ENCODE data around the gene TMEM14A.

The TMEM14A gene

DNA sequence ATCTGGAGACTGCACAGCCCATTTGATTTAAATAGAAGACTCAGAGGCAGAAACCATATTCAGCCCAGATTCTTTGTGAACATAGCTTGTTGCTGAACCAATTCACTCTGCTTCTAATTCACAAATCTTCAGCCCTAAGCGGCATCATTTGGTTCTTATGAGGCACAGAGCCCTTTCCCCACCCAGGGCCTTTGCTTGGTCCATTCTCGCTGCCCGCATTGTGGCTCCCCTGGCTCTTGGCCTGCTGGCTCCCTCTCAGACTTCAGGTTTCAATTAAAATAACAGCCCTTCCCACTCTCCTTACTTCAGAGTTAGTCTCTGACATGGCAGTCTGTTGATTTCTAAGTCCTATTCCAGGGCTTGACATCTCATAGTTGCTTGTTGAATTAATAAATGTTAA, 9.4 kb upstream of the TMEM14A start:
- DNase-seq: no peak

DNA sequence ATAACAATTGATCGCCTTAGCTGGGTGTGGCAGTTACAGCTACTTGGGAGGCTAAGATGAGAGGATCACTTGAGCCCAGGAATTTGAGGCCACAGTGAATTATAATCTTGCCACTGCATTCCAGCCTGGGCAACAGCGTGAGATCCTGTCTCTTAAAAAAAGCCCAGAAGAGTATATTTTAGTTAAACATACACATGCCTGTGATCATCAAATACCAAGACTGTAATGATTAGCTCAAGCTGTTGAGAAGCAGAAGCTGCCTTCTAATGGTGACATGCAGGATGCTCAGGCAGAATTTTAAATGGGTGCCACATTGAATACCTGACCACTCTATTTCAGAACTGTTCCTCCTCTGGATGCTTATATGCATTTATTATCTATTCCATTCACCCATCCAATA, 8.9 kb upstream of the TMEM14A start:
- DNase-seq: no peak

DNA sequence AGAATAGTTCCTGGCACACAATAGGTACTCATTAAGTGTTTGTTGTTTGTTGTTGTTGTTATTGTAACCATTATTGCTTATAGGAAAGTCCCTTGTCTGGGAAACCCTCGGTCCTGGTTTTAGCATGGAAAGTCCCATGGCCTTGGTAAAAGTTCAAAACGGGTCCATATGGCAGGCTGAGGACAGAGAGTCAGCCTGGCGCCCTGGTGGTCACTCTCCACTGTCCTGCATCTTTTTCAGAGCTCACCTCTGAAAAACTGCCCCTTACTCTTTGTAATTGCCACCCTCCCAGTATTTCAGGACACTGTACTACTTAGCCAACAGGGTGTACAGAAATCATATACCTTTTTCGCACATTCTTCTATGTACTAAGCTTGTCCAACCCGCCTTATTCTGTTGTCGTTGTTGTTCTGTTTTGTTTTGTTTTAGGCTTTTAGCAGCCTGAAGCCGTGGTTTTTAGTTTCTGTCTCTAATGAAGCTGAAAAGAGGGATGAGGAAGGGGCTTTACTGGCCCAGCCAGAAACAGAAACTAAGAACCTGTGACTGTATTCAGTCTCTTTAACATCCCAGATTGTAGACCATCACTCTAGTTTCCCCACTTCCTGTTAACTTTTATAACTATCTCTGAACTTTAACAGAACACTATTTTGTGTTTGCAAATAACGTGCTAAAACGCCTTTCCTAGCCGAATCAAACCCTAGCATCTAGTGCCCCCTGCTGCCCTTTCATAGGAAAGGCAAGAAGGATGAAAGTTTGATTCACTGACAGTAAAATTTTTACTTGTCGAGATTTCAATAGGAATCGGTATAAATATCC, 7.6 kb upstream of the TMEM14A start:
- DNase-seq: peak; percentile 76 to 81 (median 77)

DNA sequence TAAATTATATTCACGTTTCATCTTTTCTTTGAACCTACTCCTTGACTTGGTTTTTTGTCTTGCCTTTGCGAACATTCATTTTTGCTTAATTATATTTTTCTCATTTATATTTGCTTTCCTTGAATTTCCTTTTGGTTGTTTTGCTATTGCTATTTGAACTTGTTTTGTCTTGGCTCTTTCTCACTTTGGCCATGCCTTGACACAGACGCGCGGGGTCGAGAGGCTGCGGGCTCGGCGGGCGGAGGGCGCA, 7.1 kb upstream of the TMEM14A start:
- DNase-seq: no peak

DNA sequence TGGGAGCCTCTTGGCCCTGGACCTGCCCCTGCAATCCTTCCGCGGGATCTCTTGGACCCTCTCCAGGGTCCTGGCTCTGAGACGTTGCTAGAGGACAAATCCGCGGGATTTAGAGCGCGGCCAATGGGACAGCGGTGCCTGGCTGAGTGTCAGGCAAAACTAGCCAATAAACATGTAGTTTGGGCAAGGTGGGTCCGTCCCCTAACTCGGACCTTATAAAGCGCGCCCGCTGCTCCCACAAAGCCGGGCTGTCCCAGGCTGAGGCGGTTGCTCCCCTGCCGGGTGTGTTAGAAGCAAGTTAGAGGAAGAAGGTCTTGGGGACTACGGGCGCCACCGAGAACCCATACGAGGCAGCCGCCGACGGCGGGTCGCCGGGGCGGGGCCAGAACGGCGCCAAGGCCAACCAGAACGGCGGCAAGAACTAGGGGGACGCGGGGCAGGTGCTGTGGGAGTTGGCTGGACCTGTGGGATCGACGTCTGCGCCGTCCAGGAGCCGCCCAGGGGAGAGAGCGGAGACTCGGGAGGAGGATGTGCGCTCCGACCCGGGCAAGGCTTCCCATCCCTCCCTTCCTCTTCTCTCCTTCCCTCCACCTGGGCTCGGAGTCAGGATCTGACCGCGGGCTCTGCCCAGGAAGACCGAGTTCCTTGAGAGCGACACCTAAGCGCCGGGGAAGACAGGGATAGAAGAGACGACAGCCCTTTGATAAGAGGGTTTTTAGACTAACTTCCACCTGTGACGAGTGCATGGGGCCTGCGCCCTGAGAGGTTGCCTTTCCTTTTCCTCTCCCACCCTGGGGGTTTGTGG, 6.5 kb upstream of the TMEM14A start:
- peak; percentile 91 to 94 (median 94) for DNase-seq

DNA sequence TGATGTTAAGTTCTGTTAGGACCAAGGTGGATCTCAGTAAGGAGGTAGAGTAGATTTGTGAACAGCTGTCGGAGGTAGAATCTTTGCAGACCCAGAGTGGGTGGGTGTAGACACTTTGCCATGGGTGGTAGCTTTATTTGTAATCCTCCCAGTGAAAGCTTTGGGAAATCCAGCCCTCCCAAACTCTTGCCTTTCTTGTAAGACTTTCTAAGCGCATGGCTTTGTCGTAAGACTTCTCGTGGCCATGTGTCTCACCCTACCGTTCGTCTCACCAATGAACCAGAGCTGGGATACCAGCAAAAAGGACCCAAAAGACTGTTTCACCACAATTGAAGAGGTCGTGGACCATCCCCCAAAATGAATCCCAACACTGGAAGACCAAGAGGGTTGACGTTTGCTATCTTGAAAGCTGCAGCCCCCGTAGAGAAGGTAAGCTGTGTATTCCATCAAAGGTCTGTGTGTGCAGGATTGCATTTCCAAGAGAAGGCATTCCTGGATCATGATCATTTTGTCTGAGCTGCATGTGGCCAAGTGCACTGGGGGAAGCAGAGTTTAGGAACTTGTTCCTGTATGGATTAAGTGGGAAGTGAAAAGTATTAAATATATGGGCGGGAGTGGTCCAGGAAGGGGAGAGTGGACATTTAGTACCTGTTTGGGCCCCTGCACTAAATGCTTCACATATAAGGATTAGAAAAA, 5.8 kb upstream of the TMEM14A start:
- no peak for DNase-seq

DNA sequence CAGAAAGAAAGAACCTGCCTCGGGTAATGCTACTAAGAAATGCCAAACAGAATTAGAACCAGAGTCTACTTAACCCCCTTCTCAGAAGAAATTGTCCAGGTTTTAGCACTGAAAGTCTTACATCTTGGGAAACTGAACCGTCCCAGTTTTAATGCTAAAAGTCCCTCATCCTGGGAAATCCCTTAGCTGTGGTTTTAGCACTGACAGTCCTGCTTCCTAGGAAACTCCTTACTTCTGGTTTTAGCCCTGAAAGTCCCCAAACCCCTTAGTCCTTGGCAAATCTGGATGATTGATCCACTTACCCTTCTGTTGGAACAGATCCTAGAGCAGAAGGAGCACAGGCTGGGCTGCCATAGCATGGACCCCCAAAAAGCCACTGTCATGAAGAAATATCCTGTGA, 4.8 kb upstream of the TMEM14A start:
- DNase-seq: no peak

DNA sequence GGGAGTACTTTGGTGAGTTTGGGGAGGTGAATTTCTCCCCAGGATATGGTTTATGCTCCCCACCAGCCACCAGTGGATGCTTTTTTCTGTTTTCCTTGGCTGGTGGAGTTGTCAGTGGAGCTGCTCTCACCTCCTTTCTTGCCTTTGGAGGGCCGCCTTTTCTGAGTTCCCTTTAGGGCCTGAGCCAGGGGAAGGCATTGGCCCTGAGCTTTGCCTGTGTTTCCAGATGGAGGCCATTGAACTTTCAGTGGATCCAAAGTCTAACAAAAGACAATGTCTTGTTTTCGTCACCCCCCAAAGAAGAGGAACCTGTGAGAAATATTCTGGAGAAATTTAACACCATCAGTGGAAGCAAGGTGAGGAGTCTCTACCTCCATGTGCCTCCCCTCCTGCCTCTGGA, 4.4 kb upstream of the TMEM14A start:
- DNase-seq: no peak

DNA sequence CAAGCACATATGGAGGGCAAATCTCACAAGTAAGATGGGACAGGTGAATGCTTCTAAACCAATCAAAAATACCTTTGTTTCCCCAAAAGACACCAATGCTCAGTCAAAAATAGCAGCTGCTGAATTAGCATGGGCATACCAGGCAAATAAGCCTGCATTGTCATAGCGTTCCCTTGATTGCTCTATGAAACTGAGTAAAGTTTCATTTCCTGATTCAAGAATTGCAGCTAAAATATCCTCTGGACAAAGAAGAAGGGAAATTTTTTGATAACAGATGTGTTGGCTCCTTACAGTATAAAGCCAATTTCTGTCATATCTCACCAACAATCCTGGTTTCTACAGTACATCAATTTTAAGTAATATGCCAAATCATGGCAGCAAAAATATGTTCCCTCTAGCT, 3.3 kb upstream of the TMEM14A start:
- peak in 2 of 4 experiments; percentile 36 to 52 for DNase-seq

DNA sequence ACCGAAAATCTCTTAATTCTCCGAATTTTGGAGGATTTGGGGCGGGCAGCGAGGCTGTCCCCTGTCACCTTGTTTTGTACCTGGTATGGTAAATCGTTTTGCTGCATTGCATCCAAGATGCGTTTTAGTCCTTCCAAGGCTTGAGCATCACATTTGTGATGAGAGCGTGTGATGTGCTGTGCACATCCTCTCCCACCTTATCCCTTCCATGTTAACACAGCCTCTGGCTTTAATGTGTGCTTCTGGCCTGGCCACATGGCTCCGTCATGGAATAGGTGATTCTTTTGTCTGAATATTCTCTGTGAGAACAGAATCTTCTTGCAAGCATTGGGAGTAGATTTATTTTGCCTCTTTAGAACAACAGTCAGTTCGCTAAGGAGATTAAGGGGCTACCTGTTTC, 763 bp downstream of the TMEM14A start:
- DNase-seq: no peak

DNA sequence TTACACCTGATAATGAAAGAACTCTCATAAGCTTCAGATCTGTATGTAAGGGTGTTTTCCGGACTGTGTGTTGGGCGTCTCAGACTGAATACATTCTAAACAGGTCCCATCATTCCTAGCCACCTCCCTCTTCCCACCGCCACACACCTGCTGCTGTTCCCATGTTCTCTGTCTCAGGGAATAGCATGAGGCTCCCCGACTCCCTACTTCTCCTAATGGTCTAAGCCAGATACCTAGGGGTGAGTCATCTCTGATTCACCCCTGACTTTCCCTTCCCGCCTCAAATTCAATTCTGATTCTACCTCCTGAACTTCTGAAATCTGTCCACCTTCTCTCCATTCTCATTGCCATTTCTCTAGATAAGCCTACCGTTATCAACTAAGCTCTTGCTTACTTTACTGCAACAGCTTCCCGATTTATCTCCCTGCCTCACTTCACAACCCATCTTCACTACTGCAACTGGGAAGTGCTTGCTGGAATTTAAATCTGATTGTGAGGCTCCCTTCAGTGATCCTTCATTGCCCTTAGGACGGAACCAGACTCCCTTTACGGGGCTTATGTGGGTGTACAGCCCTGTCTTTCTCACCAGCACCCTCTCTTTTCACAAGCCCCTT, 1.6 kb downstream of the TMEM14A start:
- no peak for DNase-seq

DNA sequence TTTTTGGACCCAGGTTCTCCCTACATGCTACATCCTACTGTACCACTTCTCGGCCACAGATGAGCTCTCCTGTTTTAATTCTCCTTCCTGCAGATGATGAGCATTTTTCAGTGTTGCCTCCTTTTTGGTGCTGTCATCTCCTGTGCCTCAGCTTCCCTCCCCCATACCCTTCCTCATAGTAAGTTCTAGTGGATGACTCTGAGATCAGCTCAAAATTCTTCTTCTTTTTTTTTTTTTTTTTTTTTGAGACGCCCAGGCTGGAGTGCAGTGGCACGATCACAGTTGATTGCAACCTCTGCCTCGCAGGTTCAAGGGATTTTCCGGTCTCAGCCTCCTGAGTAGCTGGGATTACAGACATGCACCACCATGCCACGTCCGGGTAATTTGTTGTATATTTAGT, 3.8 kb downstream of the TMEM14A start:
- peak; percentile 19 to 62 (median 40) for DNase-seq

DNA sequence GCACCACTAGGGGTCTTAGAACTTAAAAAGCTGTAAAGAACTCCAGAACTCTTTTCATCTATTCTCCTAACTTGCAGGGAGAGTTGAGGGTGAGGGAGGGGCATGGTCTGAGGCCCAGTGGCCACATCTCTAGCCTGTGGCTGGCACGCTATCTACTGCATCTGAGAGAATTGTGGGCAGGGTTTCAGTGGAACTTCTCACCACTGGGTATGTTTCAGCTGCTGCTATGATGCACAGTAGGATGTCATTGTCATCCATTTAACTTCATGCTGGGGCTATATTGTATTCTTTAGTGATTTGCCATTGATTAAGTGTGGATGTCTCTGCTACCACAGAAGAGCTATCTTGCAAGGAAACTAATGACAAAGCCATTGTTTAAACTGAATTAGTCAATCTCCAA, 4.5 kb downstream of the TMEM14A start:
- DNase-seq: no peak

DNA sequence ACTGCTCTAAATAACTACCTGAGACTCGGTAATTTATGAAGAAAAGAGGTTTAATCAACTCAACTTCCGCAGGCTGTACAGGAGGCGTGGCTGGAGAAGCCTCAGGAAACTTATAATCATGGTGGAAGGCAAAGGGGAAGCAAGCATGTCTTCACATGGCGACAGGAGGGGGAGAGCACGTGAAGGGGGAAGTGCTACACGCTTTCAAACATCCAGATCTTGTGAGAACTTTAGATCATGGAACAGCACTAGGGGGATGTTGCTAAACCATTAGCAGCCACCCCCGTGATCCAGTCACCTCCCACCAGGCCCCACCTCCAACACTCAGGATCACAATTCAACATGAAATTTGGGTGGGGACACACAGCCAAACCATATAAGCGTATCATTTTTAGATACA, 5.7 kb downstream of the TMEM14A start:
- DNase-seq: peak; percentile 19 to 51 (median 27)

DNA sequence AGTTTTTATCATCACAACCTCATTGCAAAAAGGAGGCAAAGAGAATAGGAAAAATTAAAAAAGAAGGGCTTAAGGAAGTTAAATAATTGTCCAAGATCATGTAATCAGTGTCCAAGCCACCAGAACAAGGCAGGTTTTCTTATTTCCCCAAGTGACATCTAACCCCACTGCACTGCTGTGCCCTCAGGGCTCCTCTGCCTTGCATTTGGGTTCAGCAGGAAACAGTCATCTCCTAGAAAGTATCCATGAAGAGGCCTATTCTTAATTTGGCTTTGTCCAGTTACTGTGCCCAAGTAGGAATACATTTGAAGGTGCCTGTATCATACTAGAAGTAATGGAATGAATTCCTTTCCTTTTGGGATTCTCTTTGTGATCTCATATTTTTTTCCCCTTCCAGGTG, 10.5 kb downstream of the TMEM14A start:
- DNase-seq: no peak

DNA sequence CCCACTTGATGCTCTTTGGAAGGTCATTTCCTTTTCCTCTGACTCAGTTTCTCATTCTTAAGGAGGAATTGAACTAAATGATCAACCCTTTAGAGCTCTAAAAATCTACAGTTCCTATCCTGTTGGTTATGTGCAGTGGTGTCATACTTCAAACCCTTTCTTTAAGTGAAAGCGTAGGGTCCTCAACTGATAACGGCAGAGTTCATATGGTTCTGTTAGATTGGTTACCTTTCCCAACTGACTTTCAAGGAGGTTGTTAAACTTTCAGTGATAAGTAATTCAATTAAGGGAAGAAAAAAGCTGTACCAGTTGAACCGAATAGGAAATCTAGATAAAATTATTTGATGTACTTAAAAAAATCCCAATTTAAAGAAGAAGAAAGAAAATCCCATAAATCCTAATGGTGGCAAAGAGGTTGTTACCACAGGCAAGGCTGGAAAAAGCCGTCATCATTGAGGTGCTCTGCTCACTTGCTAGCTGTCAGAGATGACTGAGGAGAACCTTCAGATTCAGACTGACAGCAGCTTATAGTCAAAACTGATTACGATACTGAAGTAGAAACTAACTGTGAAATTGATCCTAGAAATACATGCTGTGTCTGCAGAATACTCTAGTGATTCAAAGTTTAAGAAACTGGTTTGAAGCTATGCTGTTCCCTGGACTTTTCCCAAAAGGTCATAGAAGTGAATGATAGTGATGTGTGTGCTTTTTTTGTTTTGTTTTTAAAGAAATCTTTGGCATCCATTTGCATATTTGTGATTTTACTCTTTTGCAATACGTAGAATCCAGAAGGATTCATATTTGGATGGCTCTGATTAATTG, 16.2 kb downstream of the TMEM14A start:
- DNase-seq: no peak

DNA sequence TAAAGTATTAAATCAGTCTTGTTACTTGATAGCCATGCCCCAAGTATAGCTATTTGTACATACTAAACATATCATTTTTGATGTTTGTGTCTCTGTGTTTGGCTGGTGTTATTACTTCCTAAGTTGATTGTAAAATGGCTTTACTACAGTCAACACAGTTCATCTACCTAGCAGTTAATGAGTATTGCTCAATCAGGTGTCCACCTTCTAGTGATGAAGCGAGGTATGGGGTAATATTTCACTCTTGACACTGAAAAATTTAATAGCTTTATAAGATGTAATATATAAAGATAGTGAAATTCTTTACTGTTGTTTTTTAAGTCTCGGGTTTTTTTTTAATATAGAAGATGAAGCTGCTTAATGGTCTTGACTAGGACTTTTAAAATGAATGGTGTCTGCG, 18.9 kb downstream of the TMEM14A start:
- DNase-seq: no peak

DNA sequence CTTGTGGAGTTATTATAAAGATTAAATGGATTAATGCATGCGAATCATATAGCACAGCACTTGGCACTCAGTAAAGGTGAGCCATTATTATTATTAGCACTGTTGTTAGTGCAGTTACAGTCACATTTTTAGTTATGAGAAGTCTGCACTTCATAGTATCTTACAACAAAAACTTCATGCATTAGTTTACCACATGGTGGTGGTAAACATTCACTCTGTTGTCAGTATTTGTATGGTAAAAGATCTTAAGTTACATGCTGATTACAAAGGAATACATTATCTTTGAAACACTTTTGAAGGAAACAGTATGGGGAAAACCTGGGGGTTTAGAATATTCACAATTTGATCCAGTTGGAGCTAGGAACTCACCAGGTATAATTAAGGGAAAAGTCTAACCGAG, 20.8 kb downstream of the TMEM14A start:
- no peak for DNase-seq

DNA sequence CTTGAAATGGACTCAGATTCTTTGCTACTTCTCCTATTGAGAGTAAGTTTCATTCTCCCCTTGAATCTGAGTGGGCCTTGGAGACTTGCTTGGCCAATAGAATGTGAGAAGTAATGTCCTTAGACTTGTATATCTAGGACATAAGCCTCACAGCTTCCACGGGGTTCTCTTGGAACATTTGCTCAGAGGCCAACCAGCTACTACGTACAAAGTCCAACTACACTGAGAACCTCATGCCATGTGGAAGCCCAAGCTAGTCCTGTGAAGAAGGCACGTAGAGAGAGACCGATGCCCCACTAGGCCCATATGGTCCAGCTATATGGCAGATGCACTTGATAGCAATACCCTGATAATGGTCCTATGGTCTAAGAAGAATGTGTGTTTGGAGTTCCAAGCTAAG, 22.9 kb downstream of the TMEM14A start:
- no peak for DNase-seq

DNA sequence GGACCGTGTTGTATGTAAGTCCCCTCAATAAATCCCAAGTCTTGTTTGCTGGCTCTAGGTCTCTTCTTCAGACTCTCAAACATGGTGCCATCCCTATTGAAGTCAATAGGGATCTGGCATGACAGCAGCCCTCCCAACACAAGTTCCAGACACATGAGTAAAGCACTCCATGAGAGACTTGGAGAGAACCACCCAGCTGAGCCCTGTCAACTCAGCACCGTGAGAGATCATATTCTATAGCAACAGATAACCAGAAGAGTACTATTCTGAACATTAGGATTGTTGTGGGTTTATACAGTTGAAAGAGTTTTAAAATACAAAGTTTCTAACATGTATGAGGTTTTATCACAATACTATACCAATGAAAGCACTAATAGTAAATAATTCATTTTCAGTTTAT, 23.5 kb downstream of the TMEM14A start:
- no peak for DNase-seq

DNA sequence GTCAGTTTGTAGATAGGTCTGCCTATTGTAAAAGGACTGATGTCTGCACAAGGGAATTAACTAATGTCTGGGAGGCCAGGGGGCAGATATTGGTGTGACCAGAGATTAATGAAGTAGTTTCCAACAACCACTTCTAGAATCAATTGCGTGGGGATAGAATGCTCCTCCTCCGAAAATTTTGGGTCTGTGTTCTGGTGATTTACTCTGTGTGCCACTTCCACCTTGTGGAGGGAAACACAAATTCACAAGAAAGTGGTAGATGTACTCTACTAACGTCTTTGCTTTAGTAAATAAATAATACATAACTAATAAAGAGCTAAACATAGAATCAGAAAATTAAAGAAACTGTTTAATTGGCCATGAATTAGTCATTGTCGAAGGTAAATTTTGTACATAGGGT, 25.5 kb downstream of the TMEM14A start:
- DNase-seq: no peak

DNA sequence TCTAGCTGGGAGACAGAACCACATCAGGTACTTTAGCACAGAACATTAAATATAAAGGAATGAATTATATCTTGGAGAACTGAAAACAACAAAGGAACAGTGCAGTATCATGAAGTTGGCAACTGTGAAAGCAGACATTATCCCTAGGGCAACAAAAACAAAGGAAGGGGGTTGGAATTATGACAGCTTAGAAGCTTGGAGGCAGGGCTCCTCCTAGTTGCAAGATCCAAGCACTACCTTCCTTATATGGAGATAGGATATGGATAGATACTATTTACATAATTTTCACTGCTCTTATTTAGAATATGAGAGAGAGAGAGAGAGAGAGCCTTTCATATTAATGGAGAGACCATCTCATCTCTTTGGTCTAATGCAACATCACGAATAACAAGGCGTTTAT, 27.0 kb downstream of the TMEM14A start:
- no peak for DNase-seq
